HepG2 (cell line): Measurements from ENCODE around the gene BAIAP2L1. TPM values are rescaled to one million over a fixed set of nuclear protein-coding genes. Genes with fewer than 3 reads are reported as not detected.

ENCODE experiments used
- AFF4 ChIP-seq: sonication (generic); formaldehyde crosslinking; IDR thresholded peaks from 2 replicates; pipeline ENCODE4 v1.4.0; 2020; ENCODE audit warnings: missing genetic modification reagents
- AHDC1 ChIP-seq: sonication (generic); formaldehyde crosslinking; IDR thresholded peaks from 2 replicates; pipeline ENCODE4 v1.5.1; 2020; ENCODE audit warnings: mild to moderate bottlenecking, missing genetic modification reagents, borderline replicate concordance
- ARNT ChIP-seq: fragments of 450-650 bp; IDR thresholded peaks from 2 replicates; pipeline ENCODE4 v1.6.1; 2017
- MTF1 ChIP-seq: sonication (generic); formaldehyde crosslinking; IDR thresholded peaks from 2 replicates; pipeline ENCODE4 v1.5.0; 2020; ENCODE audit warnings: missing genetic modification reagents
- PLSCR1 ChIP-seq: sonication (generic); formaldehyde crosslinking; IDR thresholded peaks from 2 replicates; pipeline ENCODE4 v1.5.0; 2020; ENCODE audit warnings: missing genetic modification reagents, mild to moderate bottlenecking, borderline replicate concordance
- SALL1 ChIP-seq: sonication (generic); formaldehyde crosslinking; IDR thresholded peaks from 2 replicates; pipeline ENCODE4 v1.8.0; 2022; ENCODE audit warnings: mild to moderate bottlenecking, missing genetic modification reagents
- ZNF318 ChIP-seq: sonication (generic); formaldehyde crosslinking; IDR thresholded peaks from 2 replicates; pipeline ENCODE4 v1.4.0; 2020; ENCODE audit warnings: mild to moderate bottlenecking, missing genetic modification reagents
- ZNF432 ChIP-seq: sonication (generic); formaldehyde crosslinking; IDR thresholded peaks from 2 replicates; pipeline ENCODE4 v1.5.0; 2020; ENCODE audit warnings: missing genetic modification reagents, mild to moderate bottlenecking, borderline replicate concordance
- ZNF772 ChIP-seq: sonication (generic); formaldehyde crosslinking; IDR thresholded peaks from 2 replicates; pipeline ENCODE4 v1.5.0; 2020; ENCODE audit warnings: mild to moderate bottlenecking, missing genetic modification reagents
- polyA plus RNA-seq, 8 experiments: library from polyadenylated mRNA; depleted of rRNA in 3 of 8; stranded (reverse) in 7 of 8; unstranded in 1 of 8; fragments of >200 nt; fragmentation: Illumina TruSeq in 4 of 8; extraction: Trizol in 4 of 8; gene quantifications; 2 replicates each; pipeline versions ENCODE4 v1.2.1 to v1.2.3, GENCODE V29; 2011 to 2016; ENCODE audit warnings: low read depth in 4 of 8, missing spikeins in 1 of 8, mixed read lengths in 1 of 8; ENCODE audit not compliant: insufficient read depth in 1 of 8
- total RNA-seq, 5 experiments: library from RNA; depleted of rRNA; stranded (reverse); fragments of >200 nt; fragmentation: Illumina TruSeq; extraction: Trizol; gene quantifications; 2 replicates each; pipeline ENCODE4 v1.2.3, GENCODE V29; 2016; ENCODE audit warnings: low read depth in 1 of 5

Gene BAIAP2L1
- total and polyA plus RNA-seq, 2 of the 13 experiments (the other 11 are each of a cell fraction or from before 2014, with no cell fraction given), result 13.0 to 21.5 TPM

- TF ChIP-seq PLSCR1 (CRISPR knock-in tag) (no peak), AFF4 (CRISPR knock-in tag) (no peak), SALL1 (CRISPR knock-in tag) (peak; percentile 97), ZNF432 (no peak), ZNF318 (peak; percentile 59; the same call in 1 of the 2 replicates), MTF1 (CRISPR knock-in tag) (no peak), AHDC1 (peak; percentile 62; the same call in 1 of the 2 replicates), ARNT (no peak), ZNF772 (CRISPR knock-in tag) (peak; percentile 42; the same call in 1 of the 2 replicates)
Measured at GRCh38 chr7:98300595-98301372, 100.1 kb downstream of the BAIAP2L1 start (continued).
